GM20000 (cell line): ENCODE measurements around the gene KLHL29.

Source experiments
- DNase-seq: peaks from one replicate; pipeline ENCODE4 v3.0.0; 2012; ENCODE audit warnings: low spot score
- CTCF ChIP-seq: IDR thresholded peaks from 2 replicates; pipeline ENCODE4 v1.5.1; 2012; ENCODE audit warnings: mild to moderate bottlenecking, control low read depth; ENCODE audit errors: extremely low read depth, missing control alignments

The KLHL29 gene

GRCh38 chr2:23477392-23477791 lies 92.4 kb downstream of the KLHL29 start:
- no peak for TF ChIP-seq CTCF
- no peak for DNase-seq

- DNase-seq, result no peak
- no peak for TF ChIP-seq CTCF
These were observed 93.3 kb downstream of the KLHL29 start for GRCh38 chr2:23478087-23478932.

GRCh38 chr2:23478933-23479683 lies 94.1 kb downstream of the KLHL29 start:
- no peak for DNase-seq
- no peak for TF ChIP-seq CTCF

- DNase-seq, result no peak
- no peak for TF ChIP-seq CTCF
These were observed 96.2 kb downstream of the KLHL29 start for GRCh38 chr2:23480957-23481797.

- no peak for DNase-seq
- no peak for TF ChIP-seq CTCF
These were observed 97.2 kb downstream of the KLHL29 start for GRCh38 chr2:23482188-23482587.

- TF ChIP-seq CTCF, result no peak
- DNase-seq, result no peak
These were observed 97.6 kb downstream of the KLHL29 start for GRCh38 chr2:23482607-23483006.
